Mesothelial cell of epicardium (in vitro differentiated cells): ENCODE results near the gene TNRC18. TPM values are rescaled to one million over a fixed set of nuclear protein-coding genes. Genes with fewer than 3 reads are reported as not detected.

Source experiments
- DNase-seq, 2 experiments: peaks; one replicate each; pipeline ENCODE4 v3.0.0; 2021; ENCODE audit warnings: low spot score in 2 of 2; ENCODE audit not compliant: unreplicated experiment in 2 of 2
- H3K27ac Mint-ChIP-seq: 2 replicates; pipeline ENCODE4 v1.8.0; 2021; ENCODE audit warnings: mixed read lengths
- H3K27me3 Mint-ChIP-seq: 2 replicates; pipeline ENCODE4 v1.8.0; 2021; ENCODE audit warnings: low read depth, mixed read lengths
- H3K36me3 Mint-ChIP-seq: 2 replicates; pipeline ENCODE4 v1.8.0; 2021; ENCODE audit warnings: mixed read lengths
- H3K4me1 Mint-ChIP-seq: 2 replicates; pipeline ENCODE4 v1.8.0; 2021; ENCODE audit warnings: mixed read lengths
- H3K4me3 Mint-ChIP-seq: 2 replicates; pipeline ENCODE4 v1.8.0; 2021; ENCODE audit warnings: mild to moderate bottlenecking, moderate library complexity, mixed read lengths
- H3K9me3 Mint-ChIP-seq: 2 replicates; pipeline ENCODE4 v1.8.0; 2021; ENCODE audit warnings: mixed read lengths
- CTCF ChIP-seq: fragments of 200-600 bp; sonication (generic); IDR thresholded peaks from one replicate; pipeline ENCODE4 v1.5.0; 2021; ENCODE audit warnings: antibody characterized with exemption; ENCODE audit not compliant: unreplicated experiment
- total RNA-seq: library from RNA; stranded (reverse); gene quantifications from 3 replicates; pipeline ENCODE4 v1.2.1, GENCODE V29; 2021

The TNRC18 gene
- total RNA-seq, 1 donor from 2014 or later: 171 TPM

- DNase-seq: no peak
- no peaks in the 10 kb centered on the region for H3K9me3 Mint-ChIP-seq
- no peak overlapping the region for H3K4me3 Mint-ChIP-seq
- peaks cover 22% of the 10 kb centered on the region for H3K36me3 Mint-ChIP-seq
- H3K4me1 Mint-ChIP-seq: peaks cover 10% of the 10 kb centered on the region
- no peak for TF ChIP-seq CTCF
- H3K27ac Mint-ChIP-seq: no peak overlapping the region
- no peaks in the 10 kb centered on the region for H3K27me3 Mint-ChIP-seq
Measured at GRCh38 chr7:5439209-5439571, 15.6 kb upstream of the TNRC18 start.

- H3K27me3 Mint-ChIP-seq: no peaks in the 10 kb centered on the region
- H3K36me3 Mint-ChIP-seq: peaks cover 23% of the 10 kb centered on the region
- no peak for DNase-seq
- peak overlapping the region; percentile 69 for H3K27ac Mint-ChIP-seq
- peaks cover 5% of the 10 kb centered on the region for H3K9me3 Mint-ChIP-seq
- H3K4me3 Mint-ChIP-seq: no peak overlapping the region
- TF ChIP-seq CTCF: no peak
- H3K4me1 Mint-ChIP-seq: peaks cover 10% of the 10 kb centered on the region
Measured at GRCh38 chr7:5437987-5438386, 14.4 kb upstream of the TNRC18 start.

- peaks cover 5% of the 10 kb centered on the region for H3K9me3 Mint-ChIP-seq
- peaks cover 29% of the 10 kb centered on the region for H3K36me3 Mint-ChIP-seq
- H3K4me1 Mint-ChIP-seq: peaks cover 10% of the 10 kb centered on the region
- H3K27me3 Mint-ChIP-seq: no peaks in the 10 kb centered on the region
- TF ChIP-seq CTCF: no peak
- no peak overlapping the region for H3K4me3 Mint-ChIP-seq
- H3K27ac Mint-ChIP-seq: no peak overlapping the region
- no peak for DNase-seq
Measured at GRCh38 chr7:5437348-5437892, 13.8 kb upstream of the TNRC18 start.

GRCh38 chr7:5436003-5436678, 12.5 kb upstream of the TNRC18 start:
- DNase-seq: no peak
- H3K36me3 Mint-ChIP-seq: peaks cover 33% of the 10 kb centered on the region
- no peaks in the 10 kb centered on the region for H3K27me3 Mint-ChIP-seq
- TF ChIP-seq CTCF: no peak
- H3K4me3 Mint-ChIP-seq: no peak overlapping the region
- H3K9me3 Mint-ChIP-seq: peaks cover 5% of the 10 kb centered on the region
- H3K27ac Mint-ChIP-seq: peak overlapping the region; percentile 34
- peaks cover 13% of the 10 kb centered on the region for H3K4me1 Mint-ChIP-seq

- Mint-ChIP-seq H3K4me3 (no peak overlapping the region), H3K27ac (no peak overlapping the region), H3K27me3 (no peaks in the 10 kb centered on the region)
Measured at GRCh38 chr7:5435291-5436002, 11.8 kb upstream of the TNRC18 start.

More at GRCh38 chr7:5435291-5436002, 11.8 kb upstream of the TNRC18 start:
- Mint-ChIP-seq H3K36me3 (peaks cover 33% of the 10 kb centered on the region), H3K9me3 (peaks cover 5% of the 10 kb centered on the region), H3K4me1 (peaks cover 14% of the 10 kb centered on the region)
- no peak for TF ChIP-seq CTCF
- DNase-seq: no peak
